ENCODE data around the gene SDK1.

Gene SDK1

DNA sequence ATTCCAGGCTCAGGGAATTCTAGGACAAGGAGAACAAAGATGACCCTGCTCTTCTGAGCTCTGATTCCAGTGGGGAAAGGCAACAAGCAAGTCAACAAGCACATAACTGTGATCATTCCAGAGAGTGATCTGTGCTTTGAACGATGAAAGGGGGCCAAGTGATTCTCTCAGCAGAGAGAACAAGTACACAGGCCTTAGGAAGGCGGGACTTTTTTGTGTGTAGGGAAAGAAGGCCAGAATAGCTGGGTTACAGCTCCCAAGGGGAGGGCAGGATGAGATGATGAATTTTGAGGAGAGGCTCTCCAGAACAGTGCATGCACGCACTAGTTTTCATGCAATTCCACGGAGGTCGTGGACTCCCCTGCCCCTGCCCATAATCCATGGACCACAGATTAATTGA lies 565.2 kb downstream of the SDK1 start:
- Histone ChIP-seq H3K27ac (ENCODE audit: extremely low read depth, low read depth, low read length) (no peak overlapping the region), H3K36me3 (ENCODE audit: control insufficient read depth in 2 of 2, insufficient read depth in 1 of 2, low read length in 2 of 2) (no peaks in the 10 kb centered on the region), H3K4me3 (ENCODE audit: low read depth, low read length) (no peak overlapping the region), H3K9me3 (ENCODE audit: control insufficient read depth, insufficient read depth, low read depth, low read length) (no peaks in the 10 kb centered on the region), H3K4me1 (ENCODE audit: control insufficient read depth, insufficient read depth, low read length) (no peaks in the 10 kb centered on the region)
- ChIA-PET CTCF (no interaction called here), POLR2A (no interaction called here)
- TF ChIP-seq, protein P1, sequence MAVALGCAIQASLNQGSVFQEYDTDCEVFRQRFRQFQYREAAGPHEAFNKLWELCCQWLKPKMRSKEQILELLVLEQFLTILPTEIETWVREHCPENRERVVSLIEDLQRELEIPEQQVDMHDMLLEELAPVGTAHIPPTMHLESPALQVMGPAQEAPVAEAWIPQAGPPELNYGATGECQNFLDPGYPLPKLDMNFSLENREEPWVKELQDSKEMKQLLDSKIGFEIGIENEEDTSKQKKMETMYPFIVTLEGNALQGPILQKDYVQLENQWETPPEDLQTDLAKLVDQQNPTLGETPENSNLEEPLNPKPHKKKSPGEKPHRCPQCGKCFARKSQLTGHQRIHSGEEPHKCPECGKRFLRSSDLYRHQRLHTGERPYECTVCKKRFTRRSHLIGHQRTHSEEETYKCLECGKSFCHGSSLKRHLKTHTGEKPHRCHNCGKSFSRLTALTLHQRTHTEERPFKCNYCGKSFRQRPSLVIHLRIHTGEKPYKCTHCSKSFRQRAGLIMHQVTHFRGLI (tag by site-specific recombination; IDR thresholded peaks at IDR 0.05) = no peak
- TF ChIP-seq ZBTB1 (tag by site-specific recombination; IDR thresholded peaks at IDR 0.05) = no peak
- no peak for TF ChIP-seq ZNF248 (tag by site-specific recombination; IDR thresholded peaks at IDR 0.05)
- no peak for TF ChIP-seq ZFP3 (tag by site-specific recombination; IDR thresholded peaks at IDR 0.05; ENCODE audit: low read depth)
- TF ChIP-seq KLF1 (tag by site-specific recombination; IDR thresholded peaks at IDR 0.05) = no peak
- TF ChIP-seq GFI1B (tag by site-specific recombination; IDR thresholded peaks at IDR 0.05) = no peak
- TF ChIP-seq ZNF510 (tag by site-specific recombination; IDR thresholded peaks at IDR 0.05; ENCODE audit: insufficient replicate concordance) = no peak

GRCh38 chr7:3867863-3868262 lies 566.8 kb downstream of the SDK1 start:
- CTCF ChIA-PET = no interaction called here
- no peak for TF ChIP-seq ATF2 (tag by site-specific recombination; IDR thresholded peaks at IDR 0.05; ENCODE audit: low read depth)
- H3K27ac ChIP-seq (ENCODE audit: extremely low read depth, low read depth, low read length) = no peak overlapping the region
- H3K4me1 ChIP-seq (ENCODE audit: control insufficient read depth, insufficient read depth, low read length) = no peaks in the 10 kb centered on the region
- POLR2A ChIA-PET = no interaction called here
- H3K36me3 ChIP-seq (ENCODE audit: control insufficient read depth in 2 of 2, insufficient read depth in 1 of 2, low read length in 2 of 2) = no peaks in the 10 kb centered on the region
- no peak overlapping the region for H3K4me3 ChIP-seq (ENCODE audit: low read depth, low read length)
- no peaks in the 10 kb centered on the region for H3K9me3 ChIP-seq (ENCODE audit: control insufficient read depth, insufficient read depth, low read depth, low read length)

DNA sequence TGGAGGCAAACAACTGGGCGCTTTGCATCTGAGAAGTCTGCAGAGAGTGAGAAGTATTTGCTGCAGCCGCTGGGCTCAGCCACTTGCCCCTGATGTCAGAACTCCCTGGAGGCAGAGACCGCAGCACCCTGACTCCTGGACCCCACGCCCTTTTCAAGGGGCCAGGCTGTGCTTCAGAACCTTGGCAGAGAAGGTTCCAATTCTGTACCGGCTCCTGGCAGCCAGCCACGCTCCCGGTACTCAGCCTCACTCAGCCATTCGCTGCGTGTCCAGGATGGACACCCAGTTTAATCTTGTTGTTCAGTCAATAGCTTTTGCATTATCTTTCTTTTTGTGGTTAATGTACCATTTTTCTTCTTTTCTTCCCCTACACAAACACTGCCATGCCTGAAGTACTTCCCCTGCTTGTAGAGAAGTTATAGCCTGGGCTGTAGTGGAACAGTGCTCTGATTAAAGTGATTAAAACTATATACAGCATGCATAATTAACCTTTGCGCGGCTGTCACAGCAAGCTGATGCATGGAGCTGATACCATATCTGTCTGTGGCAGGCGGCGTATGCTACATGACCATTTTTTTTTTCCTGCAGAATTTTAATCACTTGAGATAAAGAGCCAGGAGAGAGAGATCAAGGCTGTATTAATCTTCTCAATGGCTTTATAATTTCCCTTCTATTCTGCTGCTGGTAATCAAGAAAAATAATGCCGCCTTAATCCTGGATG lies 578.5 kb downstream of the SDK1 start:
- Histone ChIP-seq H3K27ac (ENCODE audit: extremely low read depth, low read depth, low read length) (no peak overlapping the region), H3K9me3 (ENCODE audit: control insufficient read depth, insufficient read depth, low read depth, low read length) (no peaks in the 10 kb centered on the region), H3K4me1 (ENCODE audit: control insufficient read depth, insufficient read depth, low read length) (peaks cover 4% of the 10 kb centered on the region), H3K4me3 (ENCODE audit: low read depth, low read length) (no peak overlapping the region), H3K36me3 (ENCODE audit: control insufficient read depth in 2 of 2, insufficient read depth in 1 of 2, low read length in 2 of 2) (no peaks in the 10 kb centered on the region)
- TF ChIP-seq GLIS1 (tag by site-specific recombination; IDR thresholded peaks at IDR 0.05) (no peak), ZNF654 (tag by site-specific recombination; IDR thresholded peaks at IDR 0.05; ENCODE audit: low read depth) (no peak), ZNF211 (tag by site-specific recombination; IDR thresholded peaks at IDR 0.05; ENCODE audit: low read depth) (no peak), ZNF473 (tag by site-specific recombination; IDR thresholded peaks at IDR 0.05) (no peak), ZNF837 (tag by site-specific recombination; IDR thresholded peaks at IDR 0.05) (no peak)
- ChIA-PET POLR2A (no interaction called here), CTCF (no interaction called here)

- no peaks in the 10 kb centered on the region for H3K9me3 ChIP-seq (ENCODE audit: control insufficient read depth, insufficient read depth, low read depth, low read length)
- no peaks in the 10 kb centered on the region for H3K36me3 ChIP-seq (ENCODE audit: control insufficient read depth in 2 of 2, insufficient read depth in 1 of 2, low read length in 2 of 2)
- H3K4me1 ChIP-seq (ENCODE audit: control insufficient read depth, insufficient read depth, low read length) = peaks cover 4% of the 10 kb centered on the region
- H3K27ac ChIP-seq (ENCODE audit: extremely low read depth, low read depth, low read length) = no peak overlapping the region
- ChIA-PET CTCF (no interaction called here), POLR2A (no interaction called here)
- no peak overlapping the region for H3K4me3 ChIP-seq (ENCODE audit: low read depth, low read length)
- TF ChIP-seq ZNF623 (tag by site-specific recombination; IDR thresholded peaks at IDR 0.05) (no peak), PBX3 (CRISPR knock-in tag; IDR thresholded peaks at IDR 0.05) (no peak), ZNF621 (tag by site-specific recombination; IDR thresholded peaks at IDR 0.05) (no peak), ZNF580 (tag by site-specific recombination; IDR thresholded peaks at IDR 0.05) (no peak), ZNF544 (tag by site-specific recombination; IDR thresholded peaks at IDR 0.05) (no peak), ZNF266 (tag by site-specific recombination; IDR thresholded peaks at IDR 0.05; ENCODE audit: low read depth) (no peak), ZNF335 (tag by site-specific recombination; conservative IDR thresholded peaks at IDR 0.05) (no peak), SALL2 (tag by site-specific recombination; IDR thresholded peaks at IDR 0.05; ENCODE audit: borderline replicate concordance) (no peak), ZNF776 (tag by site-specific recombination; IDR thresholded peaks at IDR 0.05; ENCODE audit: borderline replicate concordance) (no peak), ZNF549 (tag by site-specific recombination; IDR thresholded peaks at IDR 0.05) (no peak), ZBTB20 (tag by site-specific recombination; IDR thresholded peaks at IDR 0.05) (no peak)
These were observed 579.4 kb downstream of the SDK1 start for GRCh38 chr7:3880228-3880987.

Measured in HEK293 (cell line).